GM12873 (cell line): Measurements from ENCODE around the gene SBF2.

ENCODE experiments used
- TF ChIP-seq, protein P1 (sequence below): IDR thresholded peaks from 2 replicates; pipeline ENCODE4 v1.5.1; 2012; ENCODE audit warnings: low read depth, mild to moderate bottlenecking, moderate library complexity, low read length, control low read depth; ENCODE audit not compliant: insufficient read depth; ENCODE audit errors: missing control alignments

Gene SBF2

DNA sequence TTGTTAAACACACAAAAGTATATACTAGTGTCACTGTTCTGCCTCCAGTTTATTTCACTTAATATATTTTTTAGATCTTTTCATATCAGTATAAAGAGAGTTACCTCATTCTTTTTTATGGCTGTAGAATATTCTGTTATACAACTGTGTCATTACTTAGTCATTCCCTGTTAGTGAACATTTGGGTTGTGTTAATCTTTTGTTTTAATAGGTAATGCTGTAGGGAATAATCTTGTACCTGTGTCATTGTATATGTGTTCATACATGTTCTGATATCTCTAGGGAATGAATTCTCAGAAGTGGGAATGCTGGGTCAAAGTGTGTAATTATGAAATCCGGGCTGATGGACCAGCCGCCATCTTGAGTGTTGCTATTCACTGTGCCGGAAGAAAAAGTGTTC lies 558.8 kb downstream of the SBF2 start:
- TF ChIP-seq, protein P1, sequence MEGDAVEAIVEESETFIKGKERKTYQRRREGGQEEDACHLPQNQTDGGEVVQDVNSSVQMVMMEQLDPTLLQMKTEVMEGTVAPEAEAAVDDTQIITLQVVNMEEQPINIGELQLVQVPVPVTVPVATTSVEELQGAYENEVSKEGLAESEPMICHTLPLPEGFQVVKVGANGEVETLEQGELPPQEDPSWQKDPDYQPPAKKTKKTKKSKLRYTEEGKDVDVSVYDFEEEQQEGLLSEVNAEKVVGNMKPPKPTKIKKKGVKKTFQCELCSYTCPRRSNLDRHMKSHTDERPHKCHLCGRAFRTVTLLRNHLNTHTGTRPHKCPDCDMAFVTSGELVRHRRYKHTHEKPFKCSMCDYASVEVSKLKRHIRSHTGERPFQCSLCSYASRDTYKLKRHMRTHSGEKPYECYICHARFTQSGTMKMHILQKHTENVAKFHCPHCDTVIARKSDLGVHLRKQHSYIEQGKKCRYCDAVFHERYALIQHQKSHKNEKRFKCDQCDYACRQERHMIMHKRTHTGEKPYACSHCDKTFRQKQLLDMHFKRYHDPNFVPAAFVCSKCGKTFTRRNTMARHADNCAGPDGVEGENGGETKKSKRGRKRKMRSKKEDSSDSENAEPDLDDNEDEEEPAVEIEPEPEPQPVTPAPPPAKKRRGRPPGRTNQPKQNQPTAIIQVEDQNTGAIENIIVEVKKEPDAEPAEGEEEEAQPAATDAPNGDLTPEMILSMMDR, result no peak

DNA sequence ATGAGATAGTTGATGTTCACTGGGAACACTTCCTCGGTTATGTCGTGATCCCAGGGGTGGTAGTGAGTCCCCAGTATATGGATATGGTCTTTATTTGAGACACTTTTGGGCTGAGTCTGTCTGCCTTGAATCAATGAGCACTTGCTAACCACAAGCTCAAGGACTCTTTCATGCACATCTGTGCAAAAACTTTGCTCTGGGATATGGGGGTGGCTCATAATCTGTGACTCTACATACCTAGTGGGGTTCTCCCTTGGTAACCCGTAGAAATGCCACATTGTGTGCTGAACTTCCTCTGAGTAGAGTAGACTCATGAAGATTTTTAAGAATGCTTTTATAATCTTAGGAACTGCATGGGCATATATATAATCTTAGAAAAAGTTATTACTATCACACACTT lies 560.8 kb downstream of the SBF2 start:
- TF ChIP-seq, protein P1, result no peak

DNA sequence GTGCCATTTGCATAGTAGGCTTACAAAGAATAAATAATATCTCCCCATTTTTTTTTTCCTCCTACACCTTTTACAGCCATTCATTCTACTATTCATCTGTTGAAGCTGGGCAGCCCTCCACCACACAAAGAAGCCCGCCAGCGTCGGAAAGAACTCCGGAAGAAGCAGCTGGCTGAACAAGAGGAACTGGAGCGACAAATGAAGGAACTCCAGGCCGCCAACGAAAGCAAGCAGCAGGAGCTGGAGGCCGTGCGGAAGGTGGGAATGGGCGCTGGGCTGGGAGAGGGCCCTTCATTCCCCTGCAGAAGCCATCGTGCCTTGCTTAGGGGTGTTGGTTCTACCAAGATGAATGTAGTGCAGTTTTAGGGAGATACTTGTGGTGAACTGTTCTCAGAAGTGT lies 561.6 kb downstream of the SBF2 start:
- TF ChIP-seq, protein P1, result no peak

DNA sequence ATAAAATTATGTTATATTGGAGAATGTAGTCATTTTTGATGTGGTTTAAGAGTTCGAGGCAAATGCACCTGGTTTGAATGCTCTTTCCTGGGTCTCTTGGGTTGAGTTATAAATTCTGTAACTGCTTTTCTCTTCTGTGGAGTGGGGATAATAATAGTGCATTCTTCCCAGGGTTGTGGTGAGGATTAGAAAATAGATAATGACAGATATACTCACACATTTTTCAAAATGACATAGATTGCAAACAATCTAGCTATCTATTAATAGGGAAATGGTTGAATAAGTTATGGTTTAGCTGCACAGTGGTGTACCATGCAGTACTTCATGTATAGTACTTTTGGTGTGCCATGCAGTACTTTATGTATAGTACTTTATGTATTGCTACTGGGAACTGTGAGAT lies 562.8 kb downstream of the SBF2 start:
- TF ChIP-seq, protein P1, result no peak
